Heart right ventricle (tissue), 16 donors: ENCODE data around the gene SLC17A6. TPM values are rescaled to one million over a fixed set of nuclear protein-coding genes. Genes with fewer than 3 reads are reported as not detected.

Experiments used
- ATAC-seq, 8 donors: fragments of 200-7000 bp; cut with Tn5 transposase; one replicate each; pipeline ENCODE4 v1.9.1; 2020; ENCODE audit warnings: mild to moderate bottlenecking in 8 of 8, moderate library complexity in 8 of 8, moderate number of reproducible peaks in 1 of 8
- DNase-seq, 2 donors: peaks; one replicate each; pipeline ENCODE4 v3.0.0-alpha.2; 2020
- H3K27ac ChIP-seq, 10 donors: fragments of 200-600 bp; sonication (generic) in 2 of 10; one replicate each; pipeline versions ENCODE4 v1.5.0 to v1.8.0; 2020 to 2022; ENCODE audit warnings: mild to moderate bottlenecking in 3 of 10
- H3K27me3 ChIP-seq, 7 donors: fragments of 200-600 bp; one replicate each; pipeline ENCODE4 v1.8.0; 2021 to 2022; ENCODE audit warnings: mild to moderate bottlenecking in 2 of 7
- H3K36me3 ChIP-seq, 9 donors: fragments of 200-600 bp; sonication (generic) in 1 of 9; one replicate each; pipeline versions ENCODE4 v1.5.0 to v1.8.0; 2020 to 2022; ENCODE audit warnings: mild to moderate bottlenecking in 2 of 9
- H3K4me1 ChIP-seq, 9 donors: fragments of 200-600 bp; sonication (generic) in 1 of 9; one replicate each; pipeline versions ENCODE4 v1.5.0 to v1.8.0; 2020 to 2022; ENCODE audit warnings: mild to moderate bottlenecking in 4 of 9
- H3K4me3 ChIP-seq, 10 donors: fragments of 200-600 bp; sonication (generic) in 2 of 10; one replicate each; pipeline versions ENCODE4 v1.5.0 to v1.8.0; 2020 to 2022; ENCODE audit warnings: mild to moderate bottlenecking in 7 of 10, moderate library complexity in 2 of 10
- H3K9me3 ChIP-seq, 11 donors: fragments of 200-600 bp in 10 of 11; sonication (generic) in 2 of 11; one replicate each; pipeline versions ENCODE4 v1.5.0 to v1.8.0; 2013 to 2022; ENCODE audit warnings: mild to moderate bottlenecking in 2 of 11, control low read depth in 1 of 11, moderate library complexity in 1 of 11
- CTCF ChIP-seq, 9 donors: fragments of 200-600 bp; sonication (generic) in 2 of 9; IDR thresholded peaks; one replicate each; pipeline versions ENCODE4 v1.5.0 to v1.8.0; 2021 to 2022; ENCODE audit warnings: antibody characterized with exemption in 9 of 9, mild to moderate bottlenecking in 5 of 9, moderate library complexity in 1 of 9
- WGBS, 2 donors: extraction: QIAGEN DNeasy Blood & Tissue Kit; methylation state at CpG; one replicate each; pipeline ENCODE4 v1.1.7; 2013; ENCODE audit warnings: inconsistent platforms in 1 of 2; 5-methylcytosine and 5-hydroxymethylcytosine counted together
- intact Hi-C, 10 donors: fragments of 100-400 bp; cut with DNase I; formaldehyde crosslinking; loops; one replicate each; pipeline versions ENCODE4 v1.11.1 to v1.14.2; 2022
- polyA plus RNA-seq, 2 donors: library from polyadenylated mRNA; stranded (reverse); fragments of 200-250 nt; gene quantifications; one replicate each; pipeline ENCODE4 v1.2.3, GENCODE V29; 2013
- total RNA-seq, 10 donors: library from RNA; stranded (reverse); fragmentation: NEBNext Ultra II Directional in 3 of 10; extraction: Animal tissue kit (Norgen Biotek cat#: 25700) in 3 of 10; gene quantifications; one replicate each; pipeline versions ENCODE4 v1.2.1 to v1.2.4, GENCODE V29; 2021 to 2023
- donor health status: Arrhythmogenic right ventricular cardiomyopathy.
- donor health status: ischemic (EF 13 %, LVEDD 7.1; RV severe dilation, severe dysfunction).
- donor health status: healthy with polysubstance abuse.
- donor health status: DM: no; HTN: yes; CAD: no.
- donor health status: DM: no; HTN: no; CAD: no.
- donor health status: ischemic (EF 25% LVEDD 6.9; RV normal size, moderate dysfunction).
- donor health status: ischemic (EF 25% LVEDD 5.7; RV mildly dilated, moderate dysfunction).
- donor health status: healthy.
- donor health status: DM: yes; HTN: yes; CAD: no.
- donor health status: Ischemic cardiomyopathy.
- donor health status: ischemic (EF 35%, LVEDD 5.7; RV mildly dilated, moderate dysfunction).
- donor health status: nonischemic (EF 11% LVEDD 7.7; RV severe dilation, severe dysfunction).
- donor health status: DM: yes; HTN: yes; CAD: no.
- donor health status: PGD.
- donor health status: ischemic (EF 29% LVEDD 5.4; RV normal size, mild dysfunction).
- donor health status: nonischemic (EF 23%, LVEDD 6.1; RV moderate dilation, normal function).

SLC17A6 gene
- total and polyA plus RNA-seq, 12 donors, result not detected

- Histone ChIP-seq H3K36me3 (no peaks in the 10 kb centered on the region), H3K27me3 (peaks cover 0 to 71% (median 38%) of the 10 kb centered on the region in 7 donors), H3K4me1 (no peaks in the 10 kb centered on the region), H3K4me3 (no peak overlapping the region), H3K27ac (no peak overlapping the region), H3K9me3 (no peaks in the 10 kb centered on the region)
- 63 to 71% methylated on average over 2 of the region's 2 CpGs for WGBS, 2 donors
- ATAC-seq (no peak), DNase-seq (no peak)
- intact Hi-C loops, result no loop called here
- TF ChIP-seq CTCF (IDR thresholded peaks at IDR 0.05), result no peak
These were observed 11.3 kb downstream of the SLC17A6 start for GRCh38 chr11:22349491-22349890.

GRCh38 chr11:22359295-22359694, 21.1 kb downstream of the SLC17A6 start:
- H3K27me3 ChIP-seq, result peaks cover 0 to 10% (median 0%) of the 10 kb centered on the region in 7 donors
- no peak for TF ChIP-seq CTCF (IDR thresholded peaks at IDR 0.05)
- intact Hi-C loops, result no loop called here
- H3K4me3 ChIP-seq, result no peak overlapping the region
- DNase-seq (no peak), ATAC-seq (no peak)
- H3K9me3 ChIP-seq, result no peaks in the 10 kb centered on the region
- no peaks in the 10 kb centered on the region for H3K4me1 ChIP-seq
- no peaks in the 10 kb centered on the region for H3K36me3 ChIP-seq
- no peak overlapping the region for H3K27ac ChIP-seq
- WGBS, 2 donors, result 82 to 83% methylated on average over 2 of the region's 2 CpGs

- Histone ChIP-seq H3K4me1 (no peaks in the 10 kb centered on the region), H3K36me3 (no peaks in the 10 kb centered on the region), H3K27ac (no peak overlapping the region), H3K9me3 (no peaks in the 10 kb centered on the region), H3K27me3 (peaks cover 0 to 7% (median 0%) of the 10 kb centered on the region in 7 donors), H3K4me3 (no peak overlapping the region)
- TF ChIP-seq CTCF (IDR thresholded peaks at IDR 0.05), result no peak
- no peak for DNase-seq
- WGBS, 2 donors, result 32 to 45% methylated on average over 3 of the region's 3 CpGs
- intact Hi-C loops, result no loop called here
- no peak for ATAC-seq
These were observed 33.0 kb downstream of the SLC17A6 start for GRCh38 chr11:22371160-22371559.

- Histone ChIP-seq H3K27me3 (peaks cover 0 to 3% (median 0%) of the 10 kb centered on the region in 7 donors), H3K36me3 (no peaks in the 10 kb centered on the region), H3K9me3 (no peaks in the 10 kb centered on the region), H3K4me3 (no peak overlapping the region), H3K27ac (no peak overlapping the region), H3K4me1 (peaks cover 0 to 4% (median 0%) of the 10 kb centered on the region in 9 donors)
- intact Hi-C loops, result no loop called here
- no peak for DNase-seq
- no peak for ATAC-seq
- WGBS, 2 donors, result 60 to 62% methylated on average over 1 of the region's 1 CpG
- TF ChIP-seq CTCF (IDR thresholded peaks at IDR 0.05), result no peak
These were observed 48.9 kb downstream of the SLC17A6 start for GRCh38 chr11:22387126-22387525.
